ENCODE measurements around the gene UGT1A7. TPM values are rescaled to one million over a fixed set of nuclear protein-coding genes. Genes with fewer than 3 reads are reported as not detected.

UGT1A7 gene
- total RNA-seq, 1 donor from 2014 or later: 4.9 TPM

- H3K27me3 ChIP-seq: no peaks in the 10 kb centered on the region
- no peaks in the 10 kb centered on the region for H3K9me3 ChIP-seq
- H3K4me1 ChIP-seq: no peaks in the 10 kb centered on the region
- intact Hi-C loops (cut with DNase I): no loop called here
- TF ChIP-seq CTCF (IDR thresholded peaks at IDR 0.05): no peak
- TF ChIP-seq POLR2A (IDR thresholded peaks at IDR 0.05): no peak
- no peak for TF ChIP-seq POLR2AphosphoS5 (IDR thresholded peaks at IDR 0.05; ENCODE audit: insufficient read depth in 1 of 2, low read depth in 1 of 2)
- H3K27ac ChIP-seq: no peak overlapping the region
- H3K36me3 ChIP-seq: no peaks in the 10 kb centered on the region
- DNase-seq (ENCODE audit: extremely low spot score in 2 of 2): no peak
- H3K4me3 ChIP-seq: no peak overlapping the region
These were observed 23.1 kb upstream of the UGT1A7 start for GRCh38 chr2:233658610-233659009.

GRCh38 chr2:233663911-233664310, 17.8 kb upstream of the UGT1A7 start:
- TF ChIP-seq CTCF (IDR thresholded peaks at IDR 0.05) (no peak), POLR2A (IDR thresholded peaks at IDR 0.05) (no peak), POLR2AphosphoS5 (IDR thresholded peaks at IDR 0.05; ENCODE audit: insufficient read depth in 1 of 2, low read depth in 1 of 2) (no peak)
- H3K4me1 ChIP-seq: no peaks in the 10 kb centered on the region
- intact Hi-C loops (cut with DNase I): no loop called here
- H3K36me3 ChIP-seq: no peaks in the 10 kb centered on the region
- no peak overlapping the region for H3K4me3 ChIP-seq
- no peaks in the 10 kb centered on the region for H3K27me3 ChIP-seq
- DNase-seq (ENCODE audit: extremely low spot score in 2 of 2): no peak
- H3K9me3 ChIP-seq: no peaks in the 10 kb centered on the region
- H3K27ac ChIP-seq: no peak overlapping the region

GRCh38 chr2:233668605-233669260, 13.0 kb upstream of the UGT1A7 start:
- no peaks in the 10 kb centered on the region for H3K27me3 ChIP-seq
- TF ChIP-seq POLR2A (IDR thresholded peaks at IDR 0.05) (no peak), POLR2AphosphoS5 (IDR thresholded peaks at IDR 0.05; ENCODE audit: insufficient read depth in 1 of 2, low read depth in 1 of 2) (no peak), CTCF (IDR thresholded peaks at IDR 0.05) (no peak)

GRCh38 chr2:233671290-233672161, 10.2 kb upstream of the UGT1A7 start, which contains the start of gene UGT1A9:
Gene UGT1A9 (plus strand): TSS chr2:233671898. CDS start chr2:233671935, 37 bp downstream.
- Histone ChIP-seq H3K4me1 (no peaks in the 10 kb centered on the region), H3K27ac (no peak within 1 kb of the TSS), H3K36me3 (no peaks in the 10 kb centered on the region), H3K27me3 (no peaks in the 10 kb centered on the region), H3K9me3 (no peaks in the 10 kb centered on the region), H3K4me3 (no peak within 1 kb of the TSS)
- intact Hi-C loops (cut with DNase I): no loop called here
- DNase-seq (ENCODE audit: extremely low spot score in 2 of 2): no peak
- TF ChIP-seq POLR2A (IDR thresholded peaks at IDR 0.05) (no peak), POLR2AphosphoS5 (IDR thresholded peaks at IDR 0.05; ENCODE audit: insufficient read depth in 1 of 2, low read depth in 1 of 2) (no peak), CTCF (IDR thresholded peaks at IDR 0.05) (no peak)

More at GRCh38 chr2:233668605-233669260, 13.0 kb upstream of the UGT1A7 start:
- no peaks in the 10 kb centered on the region for H3K4me1 ChIP-seq
- intact Hi-C loops (cut with DNase I): no loop called here
- no peak overlapping the region for H3K4me3 ChIP-seq
- H3K27ac ChIP-seq: no peak overlapping the region
- H3K9me3 ChIP-seq: no peaks in the 10 kb centered on the region
- no peak for DNase-seq (ENCODE audit: extremely low spot score in 2 of 2)
- H3K36me3 ChIP-seq: no peaks in the 10 kb centered on the region
